SK-N-SH (cell line): ENCODE results near the gene MYPN. TPM values are rescaled to one million over a fixed set of nuclear protein-coding genes. Genes with fewer than 3 reads are reported as not detected.

Source experiments
- CTCF ChIA-PET: fragments of 300-600, 350-600 bp; formaldehyde crosslinking; extraction: SDS; loops from one replicate; lab custom pipeline; 2021; lab: Yijun Ruan, JAX
- POLR2A ChIA-PET: fragments of 350-600 bp; sonication (Branson Sonifier 250); formaldehyde crosslinking; extraction: SDS; loops from one replicate; lab custom pipeline; 2020; ENCODE audit warnings: antibody characterized with exemption, inconsistent platforms; lab: Yijun Ruan, JAX
- DNase-seq: peaks from one replicate; pipeline ENCODE4 v3.0.0; 2012
- H2AFZ ChIP-seq: fragments of 200-600 bp; sonication (generic); 2 replicates; pipeline ENCODE4 v1.8.1; 2016; ENCODE audit warnings: antibody characterized with exemption, mild to moderate bottlenecking, low read depth
- H3F3A ChIP-seq: fragments of 200-600 bp; sonication (generic); replicated peaks from 2 replicates; pipeline ENCODE3; 2016; ENCODE audit warnings: antibody characterized with exemption, mild to moderate bottlenecking; ENCODE audit not compliant: insufficient read depth
- H3K27ac ChIP-seq, 2 experiments: fragments of 200-500 bp in 1 of 2; fragments of 200-600 bp in 1 of 2; sonication (Bioruptor generic) in 1 of 2; sonication (generic), shearing (Covaris generic) in 1 of 2; 2 replicates each; pipeline versions ENCODE4 v1.5.1 to v1.6.1; 2014 to 2016; ENCODE audit warnings: low read depth in 2 of 2, inconsistent platforms in 1 of 2, low read length in 1 of 2, mild to moderate bottlenecking in 1 of 2, mixed read lengths in 1 of 2
- H3K27me3 ChIP-seq: fragments of 200-600 bp; sonication (generic), shearing (Covaris generic); 2 replicates; pipeline ENCODE4 v1.6.1; 2016; ENCODE audit warnings: mixed run types; ENCODE audit not compliant: insufficient read depth
- H3K36me3 ChIP-seq, 2 experiments: fragments of 200-500 bp in 1 of 2; fragments of 200-600 bp in 1 of 2; sonication (Bioruptor generic) in 1 of 2; sonication (generic) in 1 of 2; replicated peaks in 1 of 2; 2 replicates each; pipeline versions ENCODE3 to v1.5.1; 2014 to 2016; ENCODE audit warnings: low read length in 1 of 2, mild to moderate bottlenecking in 1 of 2; ENCODE audit not compliant: insufficient read depth in 2 of 2, control insufficient read depth in 1 of 2
- H3K4me1 ChIP-seq, 2 experiments: fragments of 200-500 bp in 1 of 2; fragments of 200-600 bp in 1 of 2; sonication (Bioruptor generic) in 1 of 2; sonication (generic), shearing (Covaris generic) in 1 of 2; 2 replicates each; pipeline versions ENCODE4 v1.5.1 to v1.6.1; 2014 to 2016; ENCODE audit warnings: low read depth in 1 of 2, low read length in 1 of 2, mixed run types in 1 of 2; ENCODE audit not compliant: insufficient read depth in 2 of 2, control insufficient read depth in 1 of 2
- H3K4me2 ChIP-seq: fragments of 200-600 bp; sonication (generic), shearing (Covaris generic); 2 replicates; pipeline ENCODE4 v1.6.1; 2017; ENCODE audit warnings: mixed run types
- H3K4me3 ChIP-seq, 2 experiments: fragments of 200-500 bp in 1 of 2; fragments of 200-600 bp in 1 of 2; sonication (Bioruptor generic) in 1 of 2; sonication (generic), shearing (Covaris generic) in 1 of 2; 2 replicates each; pipeline versions ENCODE4 v1.5.1 to v1.8.1; 2014 to 2016; ENCODE audit warnings: low read depth in 2 of 2, inconsistent platforms in 1 of 2, low read length in 1 of 2, mild to moderate bottlenecking in 1 of 2, mixed read lengths in 1 of 2, moderate library complexity in 1 of 2
- H3K79me2 ChIP-seq: fragments of 200-600 bp; sonication (generic); 2 replicates; pipeline ENCODE4 v1.8.1; 2017; ENCODE audit warnings: mild to moderate bottlenecking; ENCODE audit not compliant: insufficient read depth
- H3K9ac ChIP-seq: fragments of 200-600 bp; sonication (generic); 2 replicates; pipeline ENCODE4 v1.6.1; 2017; ENCODE audit warnings: mixed run types
- H3K9me2 ChIP-seq: fragments of 200-600 bp; sonication (generic); 2 replicates; pipeline ENCODE4 v1.6.1; 2017; ENCODE audit warnings: mixed run types
- H3K9me3 ChIP-seq: fragments of 200-600 bp; sonication (generic); 2 replicates; pipeline ENCODE4 v1.6.1; 2017; ENCODE audit warnings: mixed run types, mild to moderate bottlenecking, moderate library complexity
- H4K20me1 ChIP-seq: fragments of 200-600 bp; sonication (generic); 2 replicates; pipeline ENCODE4 v1.6.1; 2017; ENCODE audit warnings: mild to moderate bottlenecking, mixed run types; ENCODE audit not compliant: insufficient read depth
- CHD2 ChIP-seq: fragments of 150-350 bp; IDR thresholded peaks from 2 replicates; pipeline ENCODE4 v1.6.1; 2018; ENCODE audit warnings: low read length; ENCODE audit not compliant: partially characterized antibody
- EP300 ChIP-seq, 2 experiments: IDR thresholded peaks; 2 replicates each; pipeline versions ENCODE4 v1.4.0 to v1.6.1; 2012; ENCODE audit warnings: borderline replicate concordance in 1 of 2, low read depth in 1 of 2, low read length in 1 of 2
- EZH2phosphoT487 ChIP-seq: fragments of 200-600 bp; sonication (generic); IDR thresholded peaks from 2 replicates; pipeline ENCODE4 v1.6.1; 2017; ENCODE audit warnings: low read depth, mixed run types, mild to moderate bottlenecking, antibody characterized with exemption, moderate library complexity, borderline replicate concordance
- GATA2 ChIP-seq: sonication (generic); formaldehyde crosslinking; IDR thresholded peaks from 2 replicates; pipeline ENCODE4 v1.5.0; 2020; ENCODE audit warnings: mild to moderate bottlenecking, missing genetic modification reagents
- JUND ChIP-seq: IDR thresholded peaks from 2 replicates; pipeline ENCODE4 v1.4.0; 2012
- MEF2A ChIP-seq: IDR thresholded peaks from 2 replicates; pipeline ENCODE4 v1.4.0; 2012; ENCODE audit warnings: low read depth, borderline replicate concordance
- NRF1 ChIP-seq: IDR thresholded peaks from 2 replicates; pipeline ENCODE4 v1.6.1; 2012; ENCODE audit warnings: low read depth, mild to moderate bottlenecking, low read length
- POLR2AphosphoS5 ChIP-seq: IDR thresholded peaks from 2 replicates; pipeline ENCODE4 v1.6.1; 2012; ENCODE audit warnings: low read depth, low read length
- RFX5 ChIP-seq: IDR thresholded peaks from 2 replicates; pipeline ENCODE4 v1.6.1; 2012; ENCODE audit warnings: mild to moderate bottlenecking, improper control_type of control experiment, low read length
- TCF12 ChIP-seq: IDR thresholded peaks from 2 replicates; pipeline ENCODE4 v1.4.0; 2012
- WGBS: methylation state at CpG from one replicate; pipeline ENCODE4 v1.1.6; 2017; ENCODE audit warnings: low lambda C conversion rate; 5-methylcytosine and 5-hydroxymethylcytosine counted together
- polyA plus RNA-seq, 3 experiments: library from polyadenylated mRNA; depleted of rRNA; stranded (reverse); fragments of >200 nt; gene quantifications; 2 replicates each; pipeline ENCODE4 v1.2.3, GENCODE V29; 2012
- TF ChIP-seq, protein P1 (sequence below): IDR thresholded peaks from 2 replicates; pipeline ENCODE4; 2012
- TF ChIP-seq, protein P2 (sequence below): fragments of 200-600 bp; sonication (generic); IDR thresholded peaks from 2 replicates; pipeline ENCODE4 v1.6.1; 2017; ENCODE audit warnings: antibody characterized with exemption, mild to moderate bottlenecking, moderate library complexity
- TF ChIP-seq, protein P3 (sequence below): IDR thresholded peaks from 2 replicates; pipeline ENCODE4 v1.6.1; 2012; ENCODE audit warnings: mild to moderate bottlenecking, low read depth, low read length, moderate library complexity
- TF ChIP-seq, protein P4 (sequence below): IDR thresholded peaks from 2 replicates; pipeline ENCODE4 v1.4.0; 2012; ENCODE audit warnings: low read depth, borderline replicate concordance
- TF ChIP-seq, protein P5 (sequence below): fragments of 150-350 bp; IDR thresholded peaks from 2 replicates; pipeline ENCODE4 v1.6.1; 2016; ENCODE audit warnings: mild to moderate bottlenecking, low read depth, low read length

MYPN gene
- polyA plus RNA-seq, 1 of the 3 experiments (the other 2 are of a cell fraction): 0.43 TPM

DNA sequence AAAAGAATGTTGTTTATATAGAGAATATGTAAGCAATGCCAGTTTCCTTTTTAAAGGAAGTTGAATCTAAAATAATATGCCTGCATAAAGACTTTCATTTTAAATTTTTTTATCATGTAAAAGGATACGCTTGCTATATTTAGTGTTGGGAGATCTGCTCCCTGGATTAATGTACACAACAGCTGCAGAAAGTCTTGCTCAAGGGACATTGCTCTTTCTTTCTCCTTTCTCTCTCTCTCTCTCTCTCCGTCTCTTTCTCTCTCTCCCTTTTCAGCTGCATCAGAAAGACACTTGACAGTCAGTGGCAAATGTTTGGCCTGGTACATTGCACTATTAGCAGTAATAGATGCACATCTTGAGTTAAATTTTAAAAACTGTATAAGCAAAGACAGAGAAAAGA lies 739 bp downstream of the MYPN start:
- no peaks in the 10 kb centered on the region for H3K36me3 ChIP-seq
- H4K20me1 ChIP-seq: no peaks in the 10 kb centered on the region
- H2AFZ ChIP-seq: peak overlapping the region; percentile 56
- 86% methylated on average over 2 of the region's 2 CpGs for WGBS
- no peaks in the 10 kb centered on the region for H3K9me2 ChIP-seq
- no peak overlapping the region for H3K9ac ChIP-seq
- H3K4me3 ChIP-seq: no peak overlapping the region
- no peak overlapping the region for H3K27ac ChIP-seq
- H3F3A ChIP-seq: no peaks in the 10 kb centered on the region
- no peak for DNase-seq
- CTCF ChIA-PET: interaction anchor here (1.4 kb wide), 1 partner anchor 46 kb away, joined by 4 read pairs; no protein-coding TSS in a partner anchor
- H3K9me3 ChIP-seq: no peaks in the 10 kb centered on the region
- no peaks in the 10 kb centered on the region for H3K27me3 ChIP-seq
- TF ChIP-seq RFX5 (no peak), CHD2 (no peak), EP300 (IDR thresholded peaks at IDR 0.05; ENCODE audit: borderline replicate concordance in 1 of 2, low read depth in 1 of 2, low read length in 1 of 2) (no peak)
- TF ChIP-seq, protein P1, sequence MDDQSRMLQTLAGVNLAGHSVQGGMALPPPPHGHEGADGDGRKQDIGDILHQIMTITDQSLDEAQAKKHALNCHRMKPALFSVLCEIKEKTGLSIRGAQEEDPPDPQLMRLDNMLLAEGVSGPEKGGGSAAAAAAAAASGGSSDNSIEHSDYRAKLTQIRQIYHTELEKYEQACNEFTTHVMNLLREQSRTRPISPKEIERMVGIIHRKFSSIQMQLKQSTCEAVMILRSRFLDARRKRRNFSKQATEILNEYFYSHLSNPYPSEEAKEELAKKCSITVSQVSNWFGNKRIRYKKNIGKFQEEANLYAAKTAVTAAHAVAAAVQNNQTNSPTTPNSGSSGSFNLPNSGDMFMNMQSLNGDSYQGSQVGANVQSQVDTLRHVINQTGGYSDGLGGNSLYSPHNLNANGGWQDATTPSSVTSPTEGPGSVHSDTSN: no peak
- TF ChIP-seq, all 33 proteins: peak for 0
- 0 out of 2 replicates have a peak overlapping the region, but pooled peaks have one; percentile 33 for H3K4me2 ChIP-seq
- H3K79me2 ChIP-seq: no peaks in the 10 kb centered on the region
- peaks cover 3 to 24% of the 10 kb centered on the region in 2 experiments; a peak in 2 of 4 replicates for H3K4me1 ChIP-seq
- POLR2A ChIA-PET: no interaction called here

DNA sequence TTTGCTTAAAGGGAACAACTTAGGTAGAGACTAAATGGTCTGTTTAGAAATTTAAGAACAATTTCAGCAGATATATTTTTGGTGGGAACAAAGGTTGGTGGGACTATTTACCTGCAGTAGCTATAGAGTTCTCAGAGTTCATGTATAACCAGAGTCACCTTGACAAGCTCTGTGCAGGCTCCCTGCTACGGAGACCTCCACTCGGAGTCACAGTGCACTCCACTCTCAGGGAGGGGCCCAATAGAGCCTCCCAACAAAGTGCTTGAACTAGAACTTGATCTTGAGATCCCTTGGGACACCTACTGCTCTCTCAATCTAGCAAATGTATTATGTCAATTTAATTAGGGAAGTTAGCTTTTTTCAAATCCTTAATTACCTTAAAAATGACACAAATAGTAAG lies 2.3 kb downstream of the MYPN start:
- no peak for TF ChIP-seq NRF1
- no peak for TF ChIP-seq JUND
- no peak for TF ChIP-seq CHD2
- no peak for TF ChIP-seq EP300 (IDR thresholded peaks at IDR 0.05; ENCODE audit: borderline replicate concordance in 1 of 2, low read depth in 1 of 2, low read length in 1 of 2)
- TF ChIP-seq, protein P2, sequence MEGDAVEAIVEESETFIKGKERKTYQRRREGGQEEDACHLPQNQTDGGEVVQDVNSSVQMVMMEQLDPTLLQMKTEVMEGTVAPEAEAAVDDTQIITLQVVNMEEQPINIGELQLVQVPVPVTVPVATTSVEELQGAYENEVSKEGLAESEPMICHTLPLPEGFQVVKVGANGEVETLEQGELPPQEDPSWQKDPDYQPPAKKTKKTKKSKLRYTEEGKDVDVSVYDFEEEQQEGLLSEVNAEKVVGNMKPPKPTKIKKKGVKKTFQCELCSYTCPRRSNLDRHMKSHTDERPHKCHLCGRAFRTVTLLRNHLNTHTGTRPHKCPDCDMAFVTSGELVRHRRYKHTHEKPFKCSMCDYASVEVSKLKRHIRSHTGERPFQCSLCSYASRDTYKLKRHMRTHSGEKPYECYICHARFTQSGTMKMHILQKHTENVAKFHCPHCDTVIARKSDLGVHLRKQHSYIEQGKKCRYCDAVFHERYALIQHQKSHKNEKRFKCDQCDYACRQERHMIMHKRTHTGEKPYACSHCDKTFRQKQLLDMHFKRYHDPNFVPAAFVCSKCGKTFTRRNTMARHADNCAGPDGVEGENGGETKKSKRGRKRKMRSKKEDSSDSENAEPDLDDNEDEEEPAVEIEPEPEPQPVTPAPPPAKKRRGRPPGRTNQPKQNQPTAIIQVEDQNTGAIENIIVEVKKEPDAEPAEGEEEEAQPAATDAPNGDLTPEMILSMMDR: no peak
- no peak for TF ChIP-seq POLR2AphosphoS5
- TF ChIP-seq MEF2A: no peak
- TF ChIP-seq EZH2phosphoT487: no peak
- TF ChIP-seq, protein P3, sequence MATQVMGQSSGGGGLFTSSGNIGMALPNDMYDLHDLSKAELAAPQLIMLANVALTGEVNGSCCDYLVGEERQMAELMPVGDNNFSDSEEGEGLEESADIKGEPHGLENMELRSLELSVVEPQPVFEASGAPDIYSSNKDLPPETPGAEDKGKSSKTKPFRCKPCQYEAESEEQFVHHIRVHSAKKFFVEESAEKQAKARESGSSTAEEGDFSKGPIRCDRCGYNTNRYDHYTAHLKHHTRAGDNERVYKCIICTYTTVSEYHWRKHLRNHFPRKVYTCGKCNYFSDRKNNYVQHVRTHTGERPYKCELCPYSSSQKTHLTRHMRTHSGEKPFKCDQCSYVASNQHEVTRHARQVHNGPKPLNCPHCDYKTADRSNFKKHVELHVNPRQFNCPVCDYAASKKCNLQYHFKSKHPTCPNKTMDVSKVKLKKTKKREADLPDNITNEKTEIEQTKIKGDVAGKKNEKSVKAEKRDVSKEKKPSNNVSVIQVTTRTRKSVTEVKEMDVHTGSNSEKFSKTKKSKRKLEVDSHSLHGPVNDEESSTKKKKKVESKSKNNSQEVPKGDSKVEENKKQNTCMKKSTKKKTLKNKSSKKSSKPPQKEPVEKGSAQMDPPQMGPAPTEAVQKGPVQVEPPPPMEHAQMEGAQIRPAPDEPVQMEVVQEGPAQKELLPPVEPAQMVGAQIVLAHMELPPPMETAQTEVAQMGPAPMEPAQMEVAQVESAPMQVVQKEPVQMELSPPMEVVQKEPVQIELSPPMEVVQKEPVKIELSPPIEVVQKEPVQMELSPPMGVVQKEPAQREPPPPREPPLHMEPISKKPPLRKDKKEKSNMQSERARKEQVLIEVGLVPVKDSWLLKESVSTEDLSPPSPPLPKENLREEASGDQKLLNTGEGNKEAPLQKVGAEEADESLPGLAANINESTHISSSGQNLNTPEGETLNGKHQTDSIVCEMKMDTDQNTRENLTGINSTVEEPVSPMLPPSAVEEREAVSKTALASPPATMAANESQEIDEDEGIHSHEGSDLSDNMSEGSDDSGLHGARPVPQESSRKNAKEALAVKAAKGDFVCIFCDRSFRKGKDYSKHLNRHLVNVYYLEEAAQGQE: no peak
- no peak for TF ChIP-seq TCF12
- no peak for TF ChIP-seq GATA2 (CRISPR knock-in tag)
- TF ChIP-seq, protein P4, sequence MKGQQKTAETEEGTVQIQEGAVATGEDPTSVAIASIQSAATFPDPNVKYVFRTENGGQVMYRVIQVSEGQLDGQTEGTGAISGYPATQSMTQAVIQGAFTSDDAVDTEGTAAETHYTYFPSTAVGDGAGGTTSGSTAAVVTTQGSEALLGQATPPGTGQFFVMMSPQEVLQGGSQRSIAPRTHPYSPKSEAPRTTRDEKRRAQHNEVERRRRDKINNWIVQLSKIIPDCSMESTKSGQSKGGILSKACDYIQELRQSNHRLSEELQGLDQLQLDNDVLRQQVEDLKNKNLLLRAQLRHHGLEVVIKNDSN: no peak
- TF ChIP-seq, protein P5, sequence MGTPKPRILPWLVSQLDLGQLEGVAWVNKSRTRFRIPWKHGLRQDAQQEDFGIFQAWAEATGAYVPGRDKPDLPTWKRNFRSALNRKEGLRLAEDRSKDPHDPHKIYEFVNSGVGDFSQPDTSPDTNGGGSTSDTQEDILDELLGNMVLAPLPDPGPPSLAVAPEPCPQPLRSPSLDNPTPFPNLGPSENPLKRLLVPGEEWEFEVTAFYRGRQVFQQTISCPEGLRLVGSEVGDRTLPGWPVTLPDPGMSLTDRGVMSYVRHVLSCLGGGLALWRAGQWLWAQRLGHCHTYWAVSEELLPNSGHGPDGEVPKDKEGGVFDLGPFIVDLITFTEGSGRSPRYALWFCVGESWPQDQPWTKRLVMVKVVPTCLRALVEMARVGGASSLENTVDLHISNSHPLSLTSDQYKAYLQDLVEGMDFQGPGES: no peak
- Histone ChIP-seq H3K27ac (no peak overlapping the region), H3K79me2 (no peaks in the 10 kb centered on the region), H3K27me3 (no peaks in the 10 kb centered on the region), H3F3A (no peaks in the 10 kb centered on the region), H4K20me1 (no peaks in the 10 kb centered on the region), H3K36me3 (no peaks in the 10 kb centered on the region), H3K9ac (no peak overlapping the region), H3K4me3 (no peak overlapping the region), H3K4me1 (peaks cover 0 to 9% of the 10 kb centered on the region in 2 experiments; a peak in 2 of 4 replicates), H3K4me2 (no peak overlapping the region), H3K9me3 (no peaks in the 10 kb centered on the region), H2AFZ (no peak overlapping the region), H3K9me2 (no peaks in the 10 kb centered on the region)
- ChIA-PET POLR2A (no interaction called here), CTCF (no interaction called here)
- no peak for DNase-seq
- 81% methylated on average over 2 of the region's 2 CpGs for WGBS
